Fibroblast of skin of left quadriceps (primary cell): Measurements from ENCODE around the gene REPS1.
A peak's percentile ranks its signal among the peaks of the same experiment; 100 is the strongest.
"Not testable (repeated sequence)": the region's sequence is repeated elsewhere in the genome, so short reads cannot be mapped to it uniquely, and the experiment has no call there.

ENCODE experiments used
- DNase-seq, 2 experiments: peaks; one replicate each; pipeline ENCODE4 v3.0.0-alpha.2; 2013; ENCODE audit warnings: low read depth in 2 of 2

REPS1 gene

GRCh38 chr6:138987643-138988468 lies at the start of gene REPS1:
Gene REPS1, minus strand, starts transcription at chr6:138988253. Its CDS starts 571 bp downstream, at chr6:138987682.
- peak; percentile 80 to 82 for DNase-seq

GRCh38 chr6:139037490-139037889 lies 49.4 kb upstream of the REPS1 start:
- DNase-seq, result no peak

GRCh38 chr6:139030228-139030963 lies 42.3 kb upstream of the REPS1 start:
- no peak for DNase-seq

DNA sequence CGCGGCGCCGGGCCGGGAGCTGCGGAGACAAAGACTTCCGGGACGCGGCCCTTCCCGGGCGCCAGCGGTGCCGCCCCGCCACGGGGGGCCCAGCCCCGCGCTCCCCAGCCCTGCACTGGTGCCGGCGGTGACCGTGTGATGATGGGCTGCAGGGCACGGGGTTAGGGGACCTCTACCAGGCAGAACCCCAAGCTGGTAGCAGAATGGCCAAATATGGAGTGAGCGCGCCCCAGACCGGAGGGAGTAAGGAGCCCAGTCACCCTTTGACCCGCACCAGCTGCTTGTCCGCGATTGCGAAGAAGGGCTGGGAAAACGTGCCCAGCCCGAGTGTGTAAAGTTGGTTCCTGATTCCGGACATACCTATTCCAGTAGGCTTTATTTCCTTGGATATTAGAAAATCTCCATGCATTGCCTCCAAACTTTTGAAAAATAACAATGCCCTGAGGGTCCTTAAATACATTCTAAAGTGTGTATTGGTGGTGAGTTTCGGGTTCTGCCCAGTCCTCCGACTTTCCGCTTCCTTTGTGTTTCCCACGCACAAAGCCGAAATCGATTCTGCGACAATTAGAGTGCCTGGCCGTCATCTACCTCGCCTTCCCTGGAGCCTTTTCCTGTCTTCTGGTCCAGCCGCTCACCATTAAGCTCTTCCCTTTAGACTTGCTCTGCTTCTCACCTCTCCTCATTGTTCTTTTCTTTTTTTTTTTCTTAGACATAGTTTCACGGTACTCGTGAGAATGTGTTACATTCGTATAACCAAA lies 41.6 kb upstream of the REPS1 start:
- DNase-seq, result no peak

DNA sequence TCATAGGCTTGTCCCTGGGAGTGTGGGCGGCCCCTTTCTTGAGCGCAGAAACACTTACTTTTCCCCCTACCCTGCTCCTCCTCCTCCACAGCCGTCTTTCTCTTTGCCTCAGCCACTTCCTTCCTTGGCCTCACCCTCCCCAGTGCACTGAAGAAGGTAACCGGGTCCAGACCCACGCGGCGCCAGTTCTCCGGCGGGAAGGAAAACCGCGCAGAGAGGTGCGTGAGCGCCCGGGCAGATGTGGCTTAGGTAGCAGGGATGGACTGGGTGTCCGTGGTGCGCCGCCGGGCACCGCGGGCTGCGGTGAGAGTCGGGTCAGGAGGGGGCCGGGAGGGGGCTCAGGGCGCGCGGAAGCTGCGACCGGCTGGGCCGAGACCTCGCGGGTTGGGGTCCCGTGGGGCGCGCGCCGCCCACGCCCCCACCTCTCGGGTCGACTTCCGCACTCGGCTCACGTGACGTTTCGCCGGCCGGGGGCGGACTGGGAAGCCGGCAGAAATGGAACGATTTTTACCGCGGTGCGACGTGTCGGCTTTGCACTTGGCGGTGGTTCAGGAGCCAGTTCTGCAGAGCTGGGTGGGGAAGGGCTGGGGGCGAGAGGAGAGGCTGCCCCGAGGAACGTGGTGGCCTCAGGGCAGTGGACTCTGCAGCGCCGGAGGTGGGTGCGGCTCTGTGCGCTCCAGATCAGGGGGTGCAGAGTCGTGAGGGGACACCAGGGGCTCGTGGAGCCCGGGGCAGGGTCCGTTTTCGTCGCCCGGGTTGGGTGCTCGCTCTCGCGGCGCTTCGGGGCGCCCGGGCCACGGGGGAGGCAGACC lies 40.8 kb upstream of the REPS1 start, which contains the start of gene ABRACL:
ABRACL (plus strand) TSS at position 88 of the 812 bp plus-strand sequence. CDS start 5,416 bp downstream, outside the sequence.
- peak in 1 of 2 experiments; percentile 24 for DNase-seq

DNA sequence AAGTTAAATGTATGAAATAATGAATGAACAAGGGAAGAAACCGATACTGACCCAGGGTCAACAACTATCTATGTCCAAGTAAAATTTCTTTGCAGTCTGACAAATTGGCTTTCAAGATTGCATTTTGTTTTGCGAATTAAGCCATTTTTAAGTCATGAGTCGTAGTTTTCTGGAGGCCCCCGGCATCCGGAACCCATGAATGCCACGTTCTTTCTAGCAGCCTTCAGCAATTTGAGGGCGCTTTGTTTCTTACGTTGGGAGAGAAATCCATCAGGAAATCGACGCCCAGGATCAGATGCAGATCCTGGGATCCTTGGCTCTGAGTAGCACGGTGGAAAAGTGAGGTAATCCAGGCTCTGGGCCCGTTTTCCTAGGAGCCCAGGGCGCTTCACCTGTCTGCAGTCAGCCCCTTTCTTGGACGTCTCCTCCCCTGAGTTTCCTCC lies 40.2 kb upstream of the REPS1 start:
- peak in 1 of 2 experiments; percentile 21 for DNase-seq

GRCh38 chr6:139027620-139028182 lies 39.6 kb upstream of the REPS1 start:
- no peak for DNase-seq

DNA sequence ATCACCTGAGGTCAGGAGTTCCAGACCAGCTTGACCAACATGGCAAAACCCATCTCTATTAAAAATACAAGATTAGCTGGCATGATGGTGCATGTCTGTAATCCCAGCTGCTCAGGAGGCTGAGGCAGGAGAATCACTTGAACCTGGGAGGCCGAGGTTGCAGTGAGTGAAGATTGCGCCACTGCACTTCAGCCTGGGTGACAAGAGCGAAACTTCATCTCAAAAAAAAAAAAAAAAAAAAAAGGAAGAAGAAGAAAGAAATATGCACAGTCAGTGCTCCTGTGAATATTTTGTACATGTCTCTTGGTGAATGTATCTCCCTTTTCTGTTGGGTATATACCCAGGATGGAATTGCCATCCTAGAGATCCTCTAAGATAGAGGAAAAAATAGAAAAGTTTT lies 37.4 kb upstream of the REPS1 start:
- not testable (repeated sequence) for DNase-seq

DNA sequence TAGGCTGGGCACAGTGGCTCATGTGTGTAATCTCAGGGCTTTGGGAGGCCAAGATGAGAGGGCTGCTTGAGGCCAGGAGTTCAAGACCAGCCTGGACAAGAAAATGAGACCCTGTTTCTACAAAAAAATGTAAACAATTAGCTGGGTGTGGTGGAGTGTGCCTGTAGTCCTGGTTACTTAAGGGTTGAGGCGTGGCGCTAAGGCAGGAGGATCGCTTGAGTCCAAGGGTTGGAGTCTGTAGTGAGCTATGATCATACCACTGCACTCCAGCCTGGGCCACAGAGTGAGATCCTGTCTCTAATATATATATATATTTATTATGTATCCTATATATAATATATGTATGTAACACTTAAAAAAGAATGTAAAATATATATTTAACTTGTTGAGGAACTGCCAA lies 32.6 kb upstream of the REPS1 start:
- no peak for DNase-seq

- DNase-seq, result no peak
These were observed 31.7 kb upstream of the REPS1 start for GRCh38 chr6:139019722-139020121.

- DNase-seq, result no peak
These were observed 29.2 kb upstream of the REPS1 start for GRCh38 chr6:139017227-139017626.

DNA sequence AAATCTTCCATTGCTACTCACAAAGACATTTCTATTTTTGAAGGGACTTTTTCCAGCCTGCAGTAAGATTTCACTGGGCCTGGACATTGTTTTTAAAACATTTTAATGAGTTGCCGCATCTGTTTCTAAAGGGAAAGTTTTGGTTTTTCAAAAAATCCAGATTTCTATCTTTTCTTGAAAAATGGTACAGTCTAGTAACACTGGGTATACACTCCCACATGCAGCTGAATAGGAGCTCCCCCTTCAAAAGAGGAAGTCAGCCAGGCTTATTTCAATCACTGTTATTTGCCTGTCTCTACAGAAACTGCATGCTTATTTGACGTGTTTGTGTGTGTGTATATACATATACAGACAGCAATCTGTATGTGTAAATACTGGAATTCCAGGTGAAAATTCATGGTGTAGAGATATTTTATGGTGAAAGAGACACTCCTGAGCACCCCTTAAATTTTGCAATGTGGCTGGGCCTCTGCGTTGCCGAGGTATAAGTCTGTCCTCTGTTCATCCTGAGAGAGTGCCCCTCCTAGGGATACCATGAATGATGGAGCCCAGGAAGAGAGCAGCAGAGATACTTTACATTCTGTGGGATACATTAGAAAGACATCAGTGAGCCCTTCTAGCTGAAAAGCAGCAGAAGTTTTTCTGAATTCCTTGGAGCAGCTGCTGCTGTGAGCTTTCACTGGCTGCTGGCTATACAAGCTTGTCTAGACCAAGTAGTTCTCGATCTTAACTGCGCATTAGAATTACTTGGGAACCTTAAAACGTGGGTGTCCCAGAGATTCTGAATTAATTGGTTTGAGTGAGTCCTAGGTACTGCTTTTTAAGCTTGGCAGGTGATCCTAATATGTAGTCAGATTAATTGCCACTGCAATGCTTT lies 28.5 kb upstream of the REPS1 start:
- no peak for DNase-seq

DNA sequence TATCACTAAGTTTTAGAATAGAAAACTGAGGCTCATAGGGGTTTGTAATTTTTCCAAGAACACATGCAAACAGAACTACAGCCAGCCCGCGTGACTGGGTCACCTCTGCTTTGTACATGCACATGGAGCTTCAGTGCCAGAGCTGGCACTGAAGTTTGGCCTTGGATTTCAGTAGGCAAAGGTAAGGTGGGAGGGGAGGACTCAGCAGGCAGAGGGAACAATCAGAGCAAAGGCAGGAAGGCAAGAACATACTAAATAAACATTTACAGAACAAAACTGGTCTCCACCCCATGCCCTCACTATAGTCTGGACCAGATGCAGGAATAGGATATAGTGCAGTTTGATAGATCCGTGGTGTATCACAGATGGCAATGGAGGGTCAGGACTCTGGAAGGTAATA lies 26.9 kb upstream of the REPS1 start:
- no peak for DNase-seq

DNA sequence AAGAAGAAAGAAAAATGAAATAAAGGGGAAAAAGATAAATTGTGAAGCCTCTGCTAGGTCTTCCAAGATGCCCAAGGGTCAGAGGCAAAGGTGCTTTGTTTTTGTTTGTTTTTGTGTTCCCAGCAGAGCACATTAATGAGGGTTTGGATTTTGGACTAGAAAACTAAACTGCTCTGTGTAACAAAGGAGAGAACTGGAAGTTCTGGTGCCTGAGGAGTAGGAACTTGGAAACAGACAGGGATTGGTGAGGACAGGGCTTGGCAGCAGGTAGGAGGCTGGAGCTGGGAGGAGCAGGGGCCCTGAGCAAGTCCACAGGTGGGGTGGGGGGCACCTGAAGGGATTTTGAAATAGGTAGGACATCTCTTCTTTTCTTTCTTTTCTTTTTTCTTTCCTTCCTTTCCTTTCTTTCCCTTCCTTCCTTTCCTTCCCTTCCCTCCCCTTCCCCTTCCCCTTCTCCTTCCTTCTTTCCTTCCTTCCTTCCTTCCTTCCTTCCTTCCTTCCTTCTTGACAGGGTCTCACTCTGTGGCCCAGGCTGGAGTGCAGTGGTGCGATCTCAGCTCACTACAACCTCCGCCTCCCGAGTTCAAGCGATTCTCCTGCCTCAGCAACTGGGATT lies 25.2 kb upstream of the REPS1 start:
- no peak for DNase-seq

DNA sequence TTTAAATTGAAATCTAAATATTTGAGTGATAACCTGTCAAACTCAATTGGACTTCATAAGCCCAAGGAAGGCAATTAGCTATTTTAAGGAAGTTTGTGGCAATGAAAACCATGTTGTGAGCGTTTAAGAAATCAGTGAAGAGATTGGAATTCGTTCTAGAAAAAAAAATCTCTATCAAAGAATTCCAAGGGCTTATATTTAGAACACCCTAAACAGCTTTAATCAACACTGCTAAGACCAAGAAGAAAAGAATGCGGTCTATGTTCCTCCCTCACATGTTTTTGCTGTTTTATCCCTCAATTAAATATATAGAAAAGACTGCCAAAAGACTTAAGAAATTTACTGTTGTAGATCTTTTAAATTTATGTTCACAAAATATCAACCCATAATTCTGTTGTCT lies 23.9 kb upstream of the REPS1 start:
- no peak for DNase-seq

DNA sequence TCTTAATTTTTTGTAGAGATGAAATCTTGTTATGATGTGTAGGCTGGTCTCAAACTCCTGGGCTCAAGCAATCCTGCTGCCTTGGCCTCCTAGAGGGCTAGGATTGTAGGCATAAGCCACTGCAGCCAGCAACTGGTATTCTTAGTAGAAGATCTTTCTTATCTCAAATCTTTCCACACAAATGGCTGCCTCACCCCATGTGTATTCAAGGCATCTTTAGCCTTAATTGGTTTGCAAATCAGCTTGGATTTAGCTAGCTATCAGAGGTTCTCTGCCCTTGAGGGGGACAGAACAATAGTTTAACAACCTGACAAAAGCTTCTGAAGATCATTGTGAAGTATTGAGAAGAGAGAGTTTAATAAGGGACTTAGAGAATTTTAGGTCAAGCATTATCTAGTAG lies 22.6 kb upstream of the REPS1 start:
- no peak for DNase-seq

DNA sequence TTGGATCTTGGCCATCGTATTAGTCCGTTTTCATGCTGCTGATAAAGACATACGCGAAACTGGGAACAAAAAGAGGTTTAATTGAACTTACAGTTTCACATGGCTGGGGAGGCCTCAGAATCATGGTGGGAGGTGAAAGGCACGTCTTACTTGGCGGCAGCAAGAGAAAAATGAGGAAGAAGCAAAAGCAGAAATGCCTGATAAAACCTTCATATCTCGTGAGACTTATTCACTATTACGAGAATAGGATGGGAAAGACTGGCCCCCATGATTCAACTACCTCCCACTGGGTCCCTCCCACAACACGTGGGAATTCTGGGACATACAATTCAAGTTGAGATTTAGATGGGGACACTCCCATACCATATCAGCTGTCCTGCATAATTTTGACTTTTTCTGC lies 20.1 kb upstream of the REPS1 start:
- DNase-seq, result no peak

DNA sequence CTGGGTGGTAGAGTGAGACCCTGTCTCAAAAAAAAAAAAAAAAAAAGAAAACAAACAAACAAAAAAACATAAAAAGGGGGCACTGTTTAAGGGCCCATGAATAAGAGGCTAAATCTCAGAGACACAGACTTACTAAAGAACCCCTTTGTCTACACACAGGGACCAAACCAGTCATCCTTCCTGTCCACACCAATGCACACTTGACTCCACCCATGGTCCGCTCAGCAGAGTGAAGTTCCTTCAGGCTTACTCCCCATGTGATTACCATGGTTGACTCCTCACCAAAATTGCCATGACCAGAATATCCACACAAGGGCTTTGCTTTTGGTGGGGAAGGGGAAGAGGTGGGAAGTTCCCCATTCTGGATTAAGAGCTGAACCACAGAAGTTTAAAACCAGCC lies 19.4 kb upstream of the REPS1 start:
- DNase-seq, result no peak

GRCh38 chr6:139006477-139006876 lies 18.4 kb upstream of the REPS1 start:
- DNase-seq, result no peak

DNA sequence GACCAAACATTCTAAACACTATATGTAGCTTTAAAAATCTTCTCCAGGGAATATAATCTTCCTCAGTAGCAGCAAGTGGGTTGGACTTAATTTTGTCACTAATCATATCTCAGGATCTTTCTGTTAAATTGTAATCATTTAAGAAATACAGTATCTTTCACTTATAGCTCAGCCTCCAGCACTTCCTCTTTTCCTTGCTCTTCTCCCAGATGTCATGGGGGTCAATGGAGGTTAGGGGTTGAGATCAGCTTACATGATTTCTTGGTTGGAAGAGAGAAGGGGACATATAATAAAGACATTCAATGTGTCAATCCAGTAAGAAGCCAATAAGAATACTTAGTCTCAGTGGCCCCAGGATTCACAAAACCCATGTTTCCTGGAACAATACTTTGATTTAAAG lies 15.7 kb upstream of the REPS1 start:
- no peak for DNase-seq
